Erythroblast (primary cell): ENCODE results near the gene TLK1.

Source experiments
- GATA1 ChIP-seq: IDR thresholded peaks from 2 replicates; pipeline ENCODE4 v1.6.1; 2011; ENCODE audit warnings: low read depth, mild to moderate bottlenecking, control low read depth, low read length, moderate library complexity
- POLR2A ChIP-seq: IDR thresholded peaks from 2 replicates; pipeline ENCODE4 v1.6.1; 2011; ENCODE audit warnings: mild to moderate bottlenecking, low read length

- TF ChIP-seq POLR2A (no peak), GATA1 (no peak)
Measured at GRCh38 chr2:171201767-171202166, 41.1 kb upstream of the TLK1 start.
